HG03103 (cell line): ENCODE results near the gene CXCR5.

Experiments
- ATAC-seq: cut with Tn5 transposase; IDR thresholded peaks from one replicate; pipeline ENCODE4 v1.9.1; 2021; ENCODE audit warnings: low read depth; ENCODE audit not compliant: unreplicated experiment

The CXCR5 gene

GRCh38 chr11:118873804-118874203 is 9.9 kb upstream of the CXCR5 start:
- no peak for ATAC-seq

- ATAC-seq: no peak
Observed at GRCh38 chr11:118876286-118876685, 7.4 kb upstream of the CXCR5 start.

- no peak for ATAC-seq
Observed at GRCh38 chr11:118877487-118878162, 6.1 kb upstream of the CXCR5 start.

GRCh38 chr11:118878163-118878563 is 5.5 kb upstream of the CXCR5 start:
- no peak for ATAC-seq

- ATAC-seq: no peak
Observed at GRCh38 chr11:118881228-118881627, 2.5 kb upstream of the CXCR5 start.

- no peak for ATAC-seq
Observed at GRCh38 chr11:118882491-118882890, 1.2 kb upstream of the CXCR5 start.

GRCh38 chr11:118883004-118883367 is 706 bp upstream of the CXCR5 start:
- no peak for ATAC-seq

- no peak for ATAC-seq
Observed at GRCh38 chr11:118884875-118885274, 1.2 kb downstream of the CXCR5 start.

GRCh38 chr11:118885319-118885718 is 1.6 kb downstream of the CXCR5 start:
- no peak for ATAC-seq

GRCh38 chr11:118885831-118886565 is 2.3 kb downstream of the CXCR5 start:
- no peak for ATAC-seq

- peak; percentile 45 for ATAC-seq
Observed at GRCh38 chr11:118886681-118887111, 3.0 kb downstream of the CXCR5 start.

- no peak for ATAC-seq
Observed at GRCh38 chr11:118887206-118887605, 3.5 kb downstream of the CXCR5 start.

- ATAC-seq: no peak
Observed at GRCh38 chr11:118888398-118888797, 4.7 kb downstream of the CXCR5 start.

- no peak for ATAC-seq
Observed at GRCh38 chr11:118889797-118890196, 6.1 kb downstream of the CXCR5 start.

GRCh38 chr11:118892514-118892913 is 8.8 kb downstream of the CXCR5 start:
- no peak for ATAC-seq

- no peak for ATAC-seq
Observed at GRCh38 chr11:118892964-118893363, 9.3 kb downstream of the CXCR5 start.

GRCh38 chr11:118893662-118894061 is 10.0 kb downstream of the CXCR5 start:
- no peak for ATAC-seq

- no peak for ATAC-seq
Observed at GRCh38 chr11:118894192-118894591, 10.5 kb downstream of the CXCR5 start.

- no peak for ATAC-seq
Observed at GRCh38 chr11:118895093-118896039, 11.7 kb downstream of the CXCR5 start.

- no peak for ATAC-seq
Observed at GRCh38 chr11:118896472-118896913, 12.8 kb downstream of the CXCR5 start.
